ENCODE results near the gene POC1A.

DNA sequence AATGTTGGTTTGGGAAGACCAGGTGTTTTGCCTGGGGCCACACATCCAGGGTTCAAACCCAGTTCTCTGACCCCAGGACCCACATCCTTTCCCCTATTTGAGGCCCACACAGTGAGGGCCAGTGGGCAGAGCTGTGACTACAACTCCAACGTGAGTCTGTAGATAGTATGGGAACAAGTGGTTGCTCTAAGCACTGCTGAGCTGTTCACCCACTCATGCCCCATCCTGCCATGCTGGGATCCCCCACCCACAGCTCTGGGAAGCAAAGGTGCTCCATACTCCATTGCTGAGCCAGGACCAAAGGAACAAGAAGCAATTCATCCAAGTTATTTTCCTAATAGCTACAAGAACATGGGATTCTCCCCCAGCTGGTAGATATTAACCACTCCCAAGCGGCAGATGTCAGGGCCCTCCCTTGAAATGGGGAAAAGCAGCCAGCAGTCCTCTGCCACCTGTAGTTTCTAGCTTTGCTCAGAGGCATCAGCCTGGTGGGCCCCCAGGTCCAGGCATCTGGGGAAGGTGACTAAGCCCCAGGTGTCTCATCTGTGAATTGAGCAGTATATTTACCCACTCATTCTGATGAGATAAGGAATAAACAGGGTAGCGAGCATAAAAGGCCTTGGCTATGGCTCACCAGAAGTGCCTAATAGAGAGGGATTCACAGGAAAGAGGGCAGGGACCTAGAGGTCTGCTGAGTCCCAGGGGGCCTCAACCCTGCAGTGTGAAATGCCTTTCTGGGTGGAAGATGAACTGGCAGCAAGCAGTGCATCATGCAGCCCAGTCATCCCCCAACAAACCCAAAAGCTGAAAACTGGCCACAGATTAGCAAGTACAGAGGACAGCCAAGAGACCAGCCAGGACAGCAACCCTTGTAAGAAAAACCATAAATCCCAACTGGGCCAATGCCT is 33.4 kb downstream of the POC1A start:
- TF ChIP-seq GATA2 (IDR thresholded peaks at IDR 0.05; ENCODE audit: low read depth, low read length): no peak
- no peak for TF ChIP-seq GATA3 (IDR thresholded peaks at IDR 0.05; ENCODE audit: low read depth, low read length)

Data from SH-SY5Y (cell line).